IPS-18c (cell line): ENCODE data around the gene ZBTB14.

Source experiments
- H3K4me3 ChIP-seq: 2 replicates; pipeline ENCODE4 v1.7.0; 2013; ENCODE audit warnings: low read depth, mild to moderate bottlenecking, low read length, moderate library complexity; ENCODE audit not compliant: insufficient read depth
- H3K9me3 ChIP-seq: one replicate; pipeline ENCODE4 v1.6.1; 2013; ENCODE audit warnings: mild to moderate bottlenecking, low read length, moderate library complexity; ENCODE audit not compliant: control insufficient read depth, insufficient read depth

The ZBTB14 gene

GRCh38 chr18:5239447-5239846 lies 56.1 kb downstream of the ZBTB14 start:
- Histone ChIP-seq H3K4me3 (no peak overlapping the region), H3K9me3 (no peaks in the 10 kb centered on the region)
